ENCODE measurements around the gene MNAT1. TPM values are rescaled to one million over a fixed set of nuclear protein-coding genes. Genes with fewer than 3 reads are reported as not detected.
"Not testable (repeated sequence)": the region's sequence is repeated elsewhere in the genome, so short reads cannot be mapped to it uniquely, and the experiment has no call there.

MNAT1 gene
- total RNA-seq, 1 donor, result 71.7 TPM

DNA sequence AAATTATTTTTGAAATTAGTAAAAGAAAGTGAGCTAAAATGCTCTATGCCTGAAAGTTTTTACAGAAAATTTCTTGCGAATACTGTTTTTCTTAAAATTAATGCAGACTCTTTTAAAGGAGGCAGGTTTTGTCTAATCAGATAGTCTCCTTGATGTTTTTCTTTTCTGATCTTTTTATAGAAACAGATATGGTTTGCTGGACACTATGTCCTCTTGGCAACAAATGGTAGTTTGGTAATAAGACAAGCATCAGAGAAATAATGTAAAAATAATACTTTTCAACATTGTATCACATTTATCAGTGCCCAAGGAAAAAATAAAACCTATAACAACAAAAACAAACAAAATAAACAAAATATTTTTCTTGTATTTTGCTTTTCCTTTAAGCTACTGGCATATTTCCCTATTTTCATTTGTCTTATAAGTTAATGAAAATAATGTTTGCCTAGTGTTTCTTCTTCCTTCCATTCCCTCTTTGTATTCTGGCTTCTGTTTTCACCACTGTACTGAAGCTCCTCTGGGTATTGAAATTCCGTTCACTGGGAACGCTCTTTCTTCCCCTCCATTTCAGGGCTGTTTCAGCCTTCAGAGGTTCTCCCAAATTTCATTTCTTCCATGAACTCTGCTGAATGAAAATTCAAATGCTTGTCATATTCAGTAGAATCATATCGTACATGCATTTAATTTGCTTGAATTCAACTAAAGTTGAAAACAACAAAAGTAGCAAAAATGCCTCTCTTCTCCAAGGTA, 131.0 kb downstream of the MNAT1 start:
- no peak for DNase-seq (ENCODE audit: low read depth)
- no peak overlapping the region for H3K4me3 ChIP-seq (ENCODE audit: low read depth, low read length)
- TF ChIP-seq, protein P1, sequence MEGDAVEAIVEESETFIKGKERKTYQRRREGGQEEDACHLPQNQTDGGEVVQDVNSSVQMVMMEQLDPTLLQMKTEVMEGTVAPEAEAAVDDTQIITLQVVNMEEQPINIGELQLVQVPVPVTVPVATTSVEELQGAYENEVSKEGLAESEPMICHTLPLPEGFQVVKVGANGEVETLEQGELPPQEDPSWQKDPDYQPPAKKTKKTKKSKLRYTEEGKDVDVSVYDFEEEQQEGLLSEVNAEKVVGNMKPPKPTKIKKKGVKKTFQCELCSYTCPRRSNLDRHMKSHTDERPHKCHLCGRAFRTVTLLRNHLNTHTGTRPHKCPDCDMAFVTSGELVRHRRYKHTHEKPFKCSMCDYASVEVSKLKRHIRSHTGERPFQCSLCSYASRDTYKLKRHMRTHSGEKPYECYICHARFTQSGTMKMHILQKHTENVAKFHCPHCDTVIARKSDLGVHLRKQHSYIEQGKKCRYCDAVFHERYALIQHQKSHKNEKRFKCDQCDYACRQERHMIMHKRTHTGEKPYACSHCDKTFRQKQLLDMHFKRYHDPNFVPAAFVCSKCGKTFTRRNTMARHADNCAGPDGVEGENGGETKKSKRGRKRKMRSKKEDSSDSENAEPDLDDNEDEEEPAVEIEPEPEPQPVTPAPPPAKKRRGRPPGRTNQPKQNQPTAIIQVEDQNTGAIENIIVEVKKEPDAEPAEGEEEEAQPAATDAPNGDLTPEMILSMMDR (IDR thresholded peaks at IDR 0.05; ENCODE audit: insufficient read depth, low read depth, low read length), result no peak

DNA sequence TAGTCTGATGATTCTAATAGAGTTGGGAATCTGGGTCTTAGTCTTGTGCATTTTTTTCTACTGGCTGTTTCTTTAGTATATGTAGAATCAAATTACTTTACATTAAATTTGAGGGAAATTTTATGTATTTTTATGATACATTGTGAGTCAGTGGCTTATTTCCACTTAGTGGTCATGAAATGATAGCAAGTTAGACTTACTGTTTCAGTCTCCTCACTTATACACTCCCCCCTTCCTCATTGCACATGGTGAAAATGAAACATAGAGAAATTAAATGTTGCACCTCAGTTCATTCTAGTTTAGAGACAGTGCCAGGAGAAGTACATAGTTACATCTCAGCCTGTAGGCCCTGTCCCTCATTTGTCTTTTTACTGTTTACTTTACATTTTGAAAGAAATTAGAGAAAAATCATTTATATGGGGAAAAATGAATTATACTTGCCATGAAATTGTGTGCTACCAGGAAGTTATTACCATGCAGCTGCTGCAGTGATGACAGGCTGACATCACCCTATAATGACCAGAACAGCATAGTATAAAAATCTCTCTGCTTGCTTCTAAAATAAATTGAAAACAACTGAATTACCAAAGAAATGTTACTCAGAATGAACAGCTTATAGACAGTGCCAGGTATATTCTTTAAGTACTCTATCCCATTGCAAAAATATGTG, 133.1 kb downstream of the MNAT1 start:
- H3K4me3 ChIP-seq (ENCODE audit: low read depth, low read length), result no peak overlapping the region
- DNase-seq (ENCODE audit: low read depth), result no peak
- TF ChIP-seq, protein P1 (IDR thresholded peaks at IDR 0.05; ENCODE audit: insufficient read depth, low read depth, low read length), result no peak

DNA sequence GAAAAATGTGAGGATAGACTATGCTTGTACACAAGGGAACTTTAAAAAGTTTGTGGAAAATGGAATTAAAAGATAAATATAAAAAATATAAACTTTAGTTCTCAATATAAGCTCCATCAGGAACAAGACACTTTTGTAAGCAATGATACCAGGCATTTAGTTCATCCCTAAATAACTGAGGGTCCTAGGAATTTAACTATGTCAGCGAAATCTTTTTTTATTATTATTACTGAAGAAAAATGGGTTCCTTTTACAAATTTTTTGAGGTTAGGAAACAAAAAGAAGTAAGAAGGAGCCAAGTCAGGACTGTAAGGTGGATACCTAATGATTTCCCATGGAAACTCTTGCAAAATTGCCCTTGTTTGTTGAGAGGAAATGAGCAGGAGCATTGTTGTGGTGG, 143.6 kb downstream of the MNAT1 start:
- DNase-seq (ENCODE audit: low read depth), result no peak
- no peak overlapping the region for H3K4me3 ChIP-seq (ENCODE audit: low read depth, low read length)
- TF ChIP-seq, protein P1 (IDR thresholded peaks at IDR 0.05; ENCODE audit: insufficient read depth, low read depth, low read length), result no peak

DNA sequence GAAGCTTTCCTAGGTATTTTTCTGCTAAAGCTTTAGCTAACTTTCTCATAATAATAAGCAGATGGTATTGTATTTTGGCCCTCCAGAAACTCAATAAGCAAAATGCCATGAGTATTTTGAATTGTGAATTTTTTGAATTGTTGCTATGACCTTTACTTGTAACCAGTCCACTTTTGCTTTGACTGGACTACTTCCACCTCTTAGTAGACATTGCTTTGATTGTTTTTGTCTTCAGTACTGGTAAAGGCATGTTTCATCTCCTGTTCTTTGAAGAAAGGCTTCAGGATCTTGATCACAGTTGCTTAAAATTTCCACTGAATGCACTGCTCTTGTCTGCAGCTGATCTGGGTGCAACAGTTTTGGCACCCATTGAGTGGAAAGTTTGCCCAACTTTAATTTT, 144.0 kb downstream of the MNAT1 start:
- DNase-seq (ENCODE audit: low read depth), result peak; percentile 38
- no peak overlapping the region for H3K4me3 ChIP-seq (ENCODE audit: low read depth, low read length)
- TF ChIP-seq, protein P1 (IDR thresholded peaks at IDR 0.05; ENCODE audit: insufficient read depth, low read depth, low read length), result no peak

DNA sequence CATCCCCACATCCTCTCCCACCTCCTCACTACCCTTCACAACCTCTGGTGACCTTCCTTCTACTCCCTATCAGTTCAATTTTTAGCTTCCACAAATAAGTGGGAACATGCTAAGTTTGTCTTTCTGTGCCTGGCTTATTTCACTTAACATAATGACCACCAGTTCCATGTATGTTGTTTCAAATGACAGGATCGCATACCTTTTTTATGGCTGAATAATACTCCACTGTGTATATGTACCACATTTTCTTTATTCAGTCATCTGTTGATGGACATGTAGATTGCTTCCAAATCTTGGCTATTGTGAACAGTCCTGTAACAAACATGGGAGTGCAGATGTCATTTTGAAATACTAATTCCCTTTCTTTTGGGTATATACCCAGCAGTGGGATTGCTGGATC, 147.7 kb downstream of the MNAT1 start:
- H3K4me3 ChIP-seq (ENCODE audit: low read depth, low read length), result no peak overlapping the region
- TF ChIP-seq, protein P1 (IDR thresholded peaks at IDR 0.05; ENCODE audit: insufficient read depth, low read depth, low read length), result no peak
- DNase-seq (ENCODE audit: low read depth), result no peak

DNA sequence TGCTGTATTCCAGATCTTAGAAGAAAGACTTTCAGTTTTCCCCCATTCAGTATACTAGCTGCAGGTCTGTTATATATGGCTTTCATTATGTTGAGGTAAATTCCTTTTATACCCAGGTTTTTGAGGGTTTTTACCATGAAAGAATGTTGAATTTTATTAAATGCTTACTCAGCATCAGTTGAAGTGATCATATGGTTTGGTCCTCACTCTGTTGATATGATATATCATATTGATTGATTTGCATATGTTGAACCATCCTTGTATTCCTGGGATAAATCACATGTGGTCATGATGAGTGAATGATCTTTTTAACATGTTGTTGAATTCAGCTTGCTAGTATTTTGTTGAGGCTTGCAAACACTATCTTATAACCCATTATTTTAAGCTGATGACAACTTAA, 149.6 kb downstream of the MNAT1 start:
- TF ChIP-seq, protein P1 (IDR thresholded peaks at IDR 0.05; ENCODE audit: insufficient read depth, low read depth, low read length), result no peak
- no peak for DNase-seq (ENCODE audit: low read depth)
- H3K4me3 ChIP-seq (ENCODE audit: low read depth, low read length), result no peak overlapping the region

DNA sequence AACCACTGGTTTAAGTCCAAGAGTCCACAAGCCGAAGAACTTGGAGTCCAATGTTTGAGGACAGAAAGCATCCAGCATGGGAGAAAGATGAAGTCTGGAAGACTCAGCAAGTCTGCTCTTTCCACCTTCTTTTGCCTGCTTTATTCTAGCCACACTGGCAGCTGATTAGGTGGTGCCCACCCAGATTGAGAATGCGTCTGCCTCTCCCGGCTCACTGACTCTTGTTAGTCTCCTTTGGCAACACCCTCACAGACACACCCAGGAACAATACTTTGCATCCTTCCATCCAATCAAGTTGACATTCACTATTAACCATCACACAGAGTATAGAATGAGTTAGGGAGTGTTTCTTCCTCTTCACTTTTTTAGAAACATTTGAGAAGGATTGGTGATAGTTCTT, 156.1 kb downstream of the MNAT1 start:
- H3K4me3 ChIP-seq (ENCODE audit: low read depth, low read length); DNase-seq (ENCODE audit: low read depth): not testable (repeated sequence)

Data from fibroblast of villous mesenchyme (primary cell).